K562 (cell line): ENCODE results near the gene SLMAP. TPM values are rescaled to one million over a fixed set of nuclear protein-coding genes. Genes with fewer than 3 reads are reported as not detected.
A peak's percentile ranks its signal among the peaks of the same experiment; 100 is the strongest.

ENCODE experiments used
- DPF2 ChIP-seq: fragments of 450-650 bp; IDR thresholded peaks from 2 replicates; pipeline ENCODE4 v1.6.1; 2016
- EP400 ChIP-seq: fragments of 450-650 bp; IDR thresholded peaks from 2 replicates; pipeline ENCODE4 v1.6.1; 2017; ENCODE audit warnings: antibody characterized with exemption, mild to moderate bottlenecking, moderate library complexity
- JUN ChIP-seq, 2 experiments: sonication (generic) in 1 of 2; formaldehyde crosslinking in 1 of 2; IDR thresholded peaks; 2 replicates each; pipeline versions ENCODE4 v1.6.1 to v1.8.0; 2012 to 2022; ENCODE audit warnings: borderline replicate concordance in 2 of 2, mild to moderate bottlenecking in 2 of 2, improper control_type of control experiment in 1 of 2, low read depth in 1 of 2, low read length in 1 of 2, missing genetic modification reagents in 1 of 2
- JUNB ChIP-seq: fragments of 450-650 bp; formaldehyde crosslinking; conservative IDR thresholded peaks from 2 replicates; pipeline ENCODE4 v1.4.0; 2020; ENCODE audit warnings: mild to moderate bottlenecking
- MAFK ChIP-seq: IDR thresholded peaks from 2 replicates; pipeline ENCODE4 v1.6.1; 2011; ENCODE audit warnings: low read length, improper control_type of control experiment
- MED1 ChIP-seq: sonication (generic); formaldehyde crosslinking; IDR thresholded peaks from 2 replicates; pipeline ENCODE4 v1.8.1; 2023; ENCODE audit warnings: missing genetic modification reagents, borderline replicate concordance
- MEIS2 ChIP-seq: fragments of 450-650 bp; IDR thresholded peaks from 2 replicates; pipeline ENCODE4 v1.6.1; 2014; ENCODE audit warnings: mild to moderate bottlenecking; ENCODE audit not compliant: partially characterized antibody
- PHTF2 ChIP-seq: fragments of 250-450 bp; sonication (Bioruptor Pico); IDR thresholded peaks from 2 replicates; pipeline ENCODE4 v1.5.0; 2021; ENCODE audit warnings: mild to moderate bottlenecking
- RAD21 ChIP-seq, 2 experiments: fragments of 250-450 bp in 1 of 2; fragments of 450-650 bp in 1 of 2; sonication (Bioruptor Pico) in 1 of 2; formaldehyde crosslinking in 1 of 2; IDR thresholded peaks in 1 of 2; conservative IDR thresholded peaks in 1 of 2; 2 replicates each; pipeline versions ENCODE4 v1.4.0 to v1.8.0; 2020 to 2022; ENCODE audit warnings: mild to moderate bottlenecking in 2 of 2, moderate library complexity in 1 of 2
- TFAM ChIP-seq: fragments of 250-450 bp; sonication (Bioruptor Pico); conservative IDR thresholded peaks from 2 replicates; pipeline ENCODE4 v1.5.0; 2021; ENCODE audit warnings: mild to moderate bottlenecking, moderate library complexity
- ZNF175 ChIP-seq: fragments of 200-800 bp; sonication (Bioruptor generic); IDR thresholded peaks from 2 replicates; pipeline ENCODE4 v1.6.1; 2016; ENCODE audit warnings: low read depth, mild to moderate bottlenecking, missing genetic modification characterization, missing compliant biosample characterization
- polyA plus RNA-seq, 8 experiments: library from polyadenylated mRNA; depleted of rRNA in 4 of 8; stranded (reverse) in 5 of 8; unstranded in 3 of 8; fragments of >200 nt; fragmentation: Nextera tagmentation in 2 of 8; fragmentation: Illumina TruSeq in 1 of 8; extraction: Ambion mirVana in 2 of 8; extraction: Trizol in 1 of 8; gene quantifications; 2 replicates each; pipeline versions ENCODE4 v1.2.1 to v1.2.3, GENCODE V29; 2011 to 2014; ENCODE audit warnings: inconsistent platforms in 1 of 8, missing spikeins in 1 of 8
- total RNA-seq, 7 experiments: library from RNA; depleted of rRNA in 6 of 7; stranded (reverse); fragments of >200 nt in 6 of 7; fragmentation: Illumina TruSeq in 2 of 7; extraction: Trizol in 2 of 7; gene quantifications; 2 replicates each; pipeline versions ENCODE4 v1.2.1 to v1.2.3, GENCODE V29; 2011 to 2021; ENCODE audit warnings: low replicate concordance in 1 of 7
- TF ChIP-seq, protein P1 (sequence below), 2 experiments: fragments of 450-650 bp; IDR thresholded peaks; 2 replicates each; pipeline ENCODE4 v1.6.1; 2016; ENCODE audit warnings: mild to moderate bottlenecking in 2 of 2, borderline replicate concordance in 1 of 2, low read depth in 1 of 2, moderate library complexity in 1 of 2
- TF ChIP-seq, protein P2 (sequence below): fragments of 450-650 bp; conservative IDR thresholded peaks from 2 replicates; pipeline ENCODE4 v1.6.1; 2016; ENCODE audit warnings: missing genetic modification characterization, low read depth, mild to moderate bottlenecking, control low read depth, missing compliant biosample characterization
- TF ChIP-seq, protein P3 (sequence below): fragments of 450-650 bp; IDR thresholded peaks from 2 replicates; pipeline ENCODE4 v1.6.1; 2016; ENCODE audit warnings: borderline replicate concordance

SLMAP gene
- total and polyA plus RNA-seq, 9 of the 15 experiments (the other 6 are each of a cell fraction or from before 2014, with no cell fraction given) = 12.1 to 50.7 (median 28.3) TPM

DNA sequence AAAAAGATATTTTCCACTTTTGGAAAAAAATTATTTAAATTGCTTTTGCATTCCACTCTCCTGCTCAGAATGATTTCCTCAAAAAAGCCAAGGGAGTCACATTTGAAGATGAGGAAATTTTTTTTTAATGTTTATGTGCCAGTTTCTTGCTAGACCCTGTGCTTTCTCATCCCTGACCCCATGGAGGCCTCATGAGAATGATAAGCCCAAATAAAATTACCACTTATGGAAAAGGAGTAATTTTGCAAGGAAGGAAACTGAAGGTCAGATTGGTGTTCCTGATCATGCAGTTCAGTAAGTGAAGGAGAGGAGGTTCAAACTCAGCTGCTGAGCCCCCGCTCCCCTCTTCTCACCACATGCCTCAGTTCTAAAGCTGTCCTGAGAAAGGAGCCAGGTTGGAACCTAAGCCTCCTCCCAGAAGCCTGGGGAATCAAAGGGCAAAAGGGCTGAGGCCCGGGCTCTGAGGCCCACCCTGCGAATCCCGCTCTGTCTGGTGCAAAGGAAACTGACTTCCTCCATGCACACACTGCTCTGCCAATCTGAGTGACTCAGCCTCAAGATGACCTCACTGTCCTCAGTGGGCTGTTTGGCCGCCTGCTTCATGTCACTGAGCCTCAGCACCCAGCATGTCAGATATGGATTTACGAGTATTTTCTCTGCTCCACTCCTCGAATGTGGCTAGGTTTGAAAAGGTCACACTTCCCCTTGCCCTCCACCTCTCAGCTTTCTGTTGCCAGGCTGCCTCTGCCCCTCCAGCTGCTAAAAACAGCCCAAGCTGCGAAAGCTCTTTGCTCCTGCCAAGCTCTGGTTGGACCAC is 195.2 kb downstream of the SLMAP start (continued):
- TF ChIP-seq TFAM (CRISPR knock-in tag) = no peak
- TF ChIP-seq, protein P1, sequence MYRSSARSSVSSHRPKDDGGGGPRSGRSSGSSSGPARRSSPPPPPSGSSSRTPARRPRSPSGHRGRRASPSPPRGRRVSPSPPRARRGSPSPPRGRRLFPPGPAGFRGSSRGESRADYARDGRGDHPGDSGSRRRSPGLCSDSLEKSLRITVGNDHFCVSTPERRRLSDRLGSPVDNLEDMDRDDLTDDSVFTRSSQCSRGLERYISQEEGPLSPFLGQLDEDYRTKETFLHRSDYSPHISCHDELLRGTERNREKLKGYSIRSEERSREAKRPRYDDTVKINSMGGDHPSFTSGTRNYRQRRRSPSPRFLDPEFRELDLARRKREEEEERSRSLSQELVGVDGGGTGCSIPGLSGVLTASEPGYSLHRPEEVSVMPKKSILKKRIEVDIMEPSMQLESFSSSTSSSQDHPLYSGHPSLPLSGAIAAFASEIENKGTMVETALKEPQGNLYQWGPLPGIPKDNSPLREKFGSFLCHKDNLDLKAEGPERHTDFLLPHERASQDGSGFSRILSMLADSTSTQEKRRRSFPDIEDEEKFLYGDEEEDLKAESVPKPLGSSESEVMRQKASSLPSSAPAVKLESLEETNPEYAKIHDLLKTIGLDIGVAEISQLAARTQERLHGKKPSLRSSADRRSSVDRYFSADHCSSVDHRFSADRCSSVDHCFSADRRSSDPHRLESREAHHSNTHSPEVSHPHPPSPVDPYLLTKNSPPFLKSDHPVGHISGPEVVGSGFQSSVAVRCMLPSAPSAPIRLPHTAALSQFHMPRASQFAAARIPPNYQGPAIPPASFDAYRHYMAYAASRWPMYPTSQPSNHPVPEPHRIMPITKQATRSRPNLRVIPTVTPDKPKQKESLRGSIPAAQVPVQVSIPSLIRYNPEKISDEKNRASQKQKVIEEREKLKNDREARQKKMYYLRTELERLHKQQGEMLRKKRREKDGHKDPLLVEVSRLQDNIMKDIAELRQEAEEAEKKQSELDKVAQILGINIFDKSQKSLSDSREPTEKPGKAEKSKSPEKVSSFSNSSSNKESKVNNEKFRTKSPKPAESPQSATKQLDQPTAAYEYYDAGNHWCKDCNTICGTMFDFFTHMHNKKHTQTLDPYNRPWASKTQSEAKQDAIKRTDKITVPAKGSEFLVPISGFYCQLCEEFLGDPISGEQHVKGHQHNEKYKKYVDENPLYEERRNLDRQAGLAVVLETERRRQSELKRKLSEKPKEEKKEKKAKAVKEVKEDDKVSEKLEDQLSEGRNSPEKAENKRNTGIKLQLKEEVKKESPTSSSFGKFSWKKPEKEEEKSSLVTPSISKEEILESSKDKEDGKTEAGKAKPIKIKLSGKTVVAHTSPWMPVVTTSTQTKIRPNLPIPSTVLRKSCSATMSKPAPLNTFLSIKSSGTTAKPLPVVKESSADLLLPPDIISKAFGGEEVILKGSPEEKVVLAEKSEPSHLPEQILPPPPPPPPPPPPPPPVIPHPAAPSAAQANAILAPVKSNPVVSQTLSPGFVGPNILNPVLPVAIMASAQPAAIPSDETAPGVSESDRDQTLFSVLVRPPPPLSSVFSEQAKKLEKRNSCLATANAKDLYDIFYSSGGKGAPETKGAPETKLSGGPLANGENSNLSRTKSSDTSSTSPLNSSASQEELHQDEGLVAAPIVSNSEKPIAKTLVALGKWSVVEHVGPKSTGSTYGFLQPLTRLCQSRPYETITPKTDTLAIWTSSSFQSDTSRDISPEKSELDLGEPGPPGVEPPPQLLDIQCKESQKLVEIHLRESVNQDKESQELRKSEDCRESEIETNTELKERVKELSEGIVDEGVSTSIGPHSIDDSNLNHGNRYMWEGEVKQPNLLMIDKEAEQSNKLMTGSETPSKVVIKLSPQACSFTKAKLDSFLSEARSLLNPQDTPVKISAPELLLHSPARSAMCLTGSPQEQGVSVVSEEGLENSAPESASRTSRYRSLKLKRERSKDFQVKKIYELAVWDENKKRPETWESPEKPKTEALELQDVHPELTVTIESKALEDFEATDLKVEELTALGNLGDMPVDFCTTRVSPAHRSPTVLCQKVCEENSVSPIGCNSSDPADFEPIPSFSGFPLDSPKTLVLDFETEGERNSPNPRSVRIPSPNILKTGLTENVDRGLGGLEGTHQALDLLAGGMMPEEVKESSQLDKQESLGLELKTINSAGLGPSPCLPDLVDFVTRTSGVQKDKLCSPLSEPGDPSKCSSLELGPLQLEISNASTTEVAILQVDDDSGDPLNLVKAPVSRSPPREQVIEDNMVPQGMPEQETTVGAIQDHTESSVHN (IDR thresholded peaks at IDR 0.05; ENCODE audit: borderline replicate concordance in 1 of 2, low read depth in 1 of 2) = 0 out of 4 replicates have a peak, but pooled peaks of 1 of the 2 experiments have one; percentile 45
- TF ChIP-seq, protein P2, sequence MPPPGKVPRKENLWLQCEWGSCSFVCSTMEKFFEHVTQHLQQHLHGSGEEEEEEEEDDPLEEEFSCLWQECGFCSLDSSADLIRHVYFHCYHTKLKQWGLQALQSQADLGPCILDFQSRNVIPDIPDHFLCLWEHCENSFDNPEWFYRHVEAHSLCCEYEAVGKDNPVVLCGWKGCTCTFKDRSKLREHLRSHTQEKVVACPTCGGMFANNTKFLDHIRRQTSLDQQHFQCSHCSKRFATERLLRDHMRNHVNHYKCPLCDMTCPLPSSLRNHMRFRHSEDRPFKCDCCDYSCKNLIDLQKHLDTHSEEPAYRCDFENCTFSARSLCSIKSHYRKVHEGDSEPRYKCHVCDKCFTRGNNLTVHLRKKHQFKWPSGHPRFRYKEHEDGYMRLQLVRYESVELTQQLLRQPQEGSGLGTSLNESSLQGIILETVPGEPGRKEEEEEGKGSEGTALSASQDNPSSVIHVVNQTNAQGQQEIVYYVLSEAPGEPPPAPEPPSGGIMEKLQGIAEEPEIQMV (tag) = no peak
- no peak for TF ChIP-seq PHTF2 (CRISPR knock-in tag)
- TF ChIP-seq DPF2 = peak; percentile 61
- peak; percentile 29; the same call in 1 of the 2 replicates for TF ChIP-seq MAFK
- TF ChIP-seq JUN (IDR thresholded peaks at IDR 0.05; ENCODE audit: borderline replicate concordance, low read depth, low read length) = peak; percentile 89
- no peak for TF ChIP-seq JUN (CRISPR knock-in tag; IDR thresholded peaks at IDR 0.05; ENCODE audit: borderline replicate concordance)
- TF ChIP-seq ZNF175 (CRISPR knock-in tag) = peak; percentile 42
- 0 out of 4 replicates have a peak, but pooled peaks of 1 of the 2 experiments have one; percentile 4 for TF ChIP-seq RAD21 (CRISPR knock-in tag; conservative IDR thresholded peaks at IDR 0.05 in 1 of 2, IDR thresholded peaks at IDR 0.05 in 1 of 2)
- TF ChIP-seq MEIS2 = peak; percentile 96
- 0 out of 2 replicates have a peak, but pooled peaks have one; percentile 18 for TF ChIP-seq EP400
- TF ChIP-seq, protein P3, sequence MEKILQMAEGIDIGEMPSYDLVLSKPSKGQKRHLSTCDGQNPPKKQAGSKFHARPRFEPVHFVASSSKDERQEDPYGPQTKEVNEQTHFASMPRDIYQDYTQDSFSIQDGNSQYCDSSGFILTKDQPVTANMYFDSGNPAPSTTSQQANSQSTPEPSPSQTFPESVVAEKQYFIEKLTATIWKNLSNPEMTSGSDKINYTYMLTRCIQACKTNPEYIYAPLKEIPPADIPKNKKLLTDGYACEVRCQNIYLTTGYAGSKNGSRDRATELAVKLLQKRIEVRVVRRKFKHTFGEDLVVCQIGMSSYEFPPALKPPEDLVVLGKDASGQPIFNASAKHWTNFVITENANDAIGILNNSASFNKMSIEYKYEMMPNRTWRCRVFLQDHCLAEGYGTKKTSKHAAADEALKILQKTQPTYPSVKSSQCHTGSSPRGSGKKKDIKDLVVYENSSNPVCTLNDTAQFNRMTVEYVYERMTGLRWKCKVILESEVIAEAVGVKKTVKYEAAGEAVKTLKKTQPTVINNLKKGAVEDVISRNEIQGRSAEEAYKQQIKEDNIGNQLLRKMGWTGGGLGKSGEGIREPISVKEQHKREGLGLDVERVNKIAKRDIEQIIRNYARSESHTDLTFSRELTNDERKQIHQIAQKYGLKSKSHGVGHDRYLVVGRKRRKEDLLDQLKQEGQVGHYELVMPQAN = no peak
- TF ChIP-seq MED1 (CRISPR knock-in tag) = no peak
- no peak for TF ChIP-seq JUNB
